DMS114 treated with DMSO at 0.1 percent for 48 hours (cell line): ENCODE measurements around the gene CCDC178.

Experiments used
- DNase-seq: peaks from one replicate; lab custom pipeline; 2025; ENCODE audit not compliant: unreplicated experiment; lab: John Stamatoyannopoulos, UW

CCDC178 gene

DNA sequence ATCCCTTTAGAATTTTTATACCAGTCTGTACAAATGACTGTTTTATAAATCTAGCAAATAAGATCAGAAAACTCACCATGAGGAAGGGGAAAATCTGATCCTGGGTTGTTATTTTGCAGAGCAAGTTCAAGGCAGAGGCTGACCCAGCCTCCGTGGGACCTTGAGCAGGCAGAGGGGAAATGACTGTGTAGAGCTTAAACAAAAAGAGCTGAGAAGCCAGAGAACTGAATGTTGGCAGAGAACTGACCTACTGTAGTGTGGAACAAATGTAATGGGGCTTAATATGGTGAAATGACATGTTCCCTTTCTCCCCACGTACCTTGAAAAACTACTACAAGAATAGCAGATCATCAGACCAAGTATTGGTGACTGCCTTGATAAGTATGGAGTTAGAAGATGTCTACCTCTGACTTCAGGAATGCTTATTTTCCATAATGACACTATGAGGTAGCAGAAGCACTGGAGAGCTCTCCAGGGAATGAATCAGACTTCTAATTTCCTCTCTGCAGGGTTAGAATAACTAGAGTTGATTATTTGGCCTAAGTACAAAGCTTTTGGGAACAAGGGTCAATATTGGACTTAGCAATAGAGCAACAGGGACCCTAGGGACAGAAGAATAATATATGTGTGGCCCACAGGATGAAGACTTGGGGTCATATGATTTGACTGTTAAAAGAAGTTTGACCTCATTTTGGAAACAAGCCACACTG is 304.4 kb downstream of the CCDC178 start:
- no peak for DNase-seq

DNA sequence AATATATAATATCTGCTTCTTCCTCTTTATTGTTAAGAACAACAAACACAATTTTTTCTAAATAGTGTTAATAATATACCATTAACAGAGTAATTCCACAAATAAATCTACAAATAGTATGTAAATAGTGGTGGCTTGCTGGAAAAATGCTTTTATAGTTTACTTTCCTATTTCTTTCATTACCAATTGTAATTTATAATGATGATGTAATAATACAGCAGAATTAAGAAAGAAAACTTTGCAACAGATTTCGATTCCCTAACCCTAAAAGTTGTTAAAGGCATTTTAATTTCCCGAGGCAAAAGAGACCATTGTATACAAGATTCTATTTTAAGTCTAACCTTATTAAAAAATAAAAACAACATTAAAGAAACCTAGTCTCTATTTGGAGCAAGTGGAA is 307.9 kb downstream of the CCDC178 start:
- DNase-seq = no peak

DNA sequence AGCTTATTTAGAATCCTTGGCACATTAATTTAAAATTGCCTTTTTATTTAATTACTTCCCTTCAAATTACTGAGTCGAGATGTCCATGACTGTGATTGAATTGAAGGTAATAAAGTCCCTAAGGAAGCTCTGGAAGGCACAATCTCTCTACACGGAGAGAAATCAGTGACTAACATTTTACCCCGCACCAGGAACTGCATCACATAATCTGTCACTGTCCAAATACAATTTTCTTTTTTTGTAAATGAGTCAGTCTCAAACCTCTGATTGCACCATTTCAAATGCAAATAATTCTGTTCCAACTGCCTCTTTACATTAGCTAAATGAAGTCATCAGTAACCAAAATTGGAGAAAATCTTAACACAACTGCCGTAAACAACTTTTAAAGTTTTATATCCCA is 311.9 kb downstream of the CCDC178 start:
- DNase-seq = no peak

DNA sequence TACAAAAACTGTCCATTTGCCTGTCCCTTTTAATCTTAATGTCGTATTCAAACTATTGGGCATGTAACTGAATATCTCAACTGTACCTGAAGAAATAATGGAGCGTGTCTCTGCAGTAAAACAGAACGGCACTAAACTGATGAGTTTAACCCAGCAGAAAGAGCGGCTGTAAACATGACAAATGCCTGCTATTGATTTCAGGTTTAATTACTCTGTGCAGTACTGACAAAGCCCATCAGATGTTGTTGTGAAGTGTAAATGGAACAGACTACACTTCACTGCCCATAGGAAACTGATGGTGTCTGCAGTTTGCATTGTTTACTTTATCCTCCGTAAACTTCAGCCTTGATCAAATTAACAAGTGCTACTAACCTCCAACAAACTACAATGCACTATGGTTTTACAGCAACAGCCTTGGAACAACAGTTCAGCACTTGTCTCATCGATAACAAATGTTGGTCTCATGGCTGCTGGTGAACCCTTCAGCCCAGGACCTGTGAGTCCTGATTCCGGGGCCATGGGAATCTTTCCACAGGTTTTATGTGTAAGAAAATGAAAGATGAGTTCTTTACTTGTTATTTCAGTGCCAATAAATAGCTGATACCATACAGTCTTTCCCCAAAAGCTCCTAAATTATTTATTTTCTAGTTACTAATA is 316.5 kb downstream of the CCDC178 start:
- DNase-seq = no peak

GRCh38 chr18:33116376-33116775 is 324.1 kb downstream of the CCDC178 start:
- DNase-seq = no peak

DNA sequence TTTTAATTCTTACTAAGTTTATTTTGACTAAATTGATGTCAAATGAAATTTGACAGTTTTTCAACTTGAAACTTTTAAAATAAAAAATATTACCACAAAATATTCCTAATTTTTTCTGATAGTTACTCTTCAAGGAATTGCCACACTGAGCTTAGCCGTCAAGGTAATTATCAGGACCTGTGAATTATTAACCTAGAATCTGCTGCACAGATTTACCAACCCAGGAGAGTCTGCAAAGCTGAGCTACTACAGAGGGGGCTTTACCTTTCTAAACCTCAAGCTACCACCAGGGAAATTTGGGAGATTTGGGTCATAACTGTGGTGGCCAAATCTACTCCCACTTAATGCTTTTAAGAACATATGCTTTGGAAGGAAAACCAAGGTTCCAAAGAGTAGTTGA is 324.6 kb downstream of the CCDC178 start:
- DNase-seq = no peak

- DNase-seq = no peak
Observed at GRCh38 chr18:33115476-33115875, 325.0 kb downstream of the CCDC178 start.

GRCh38 chr18:33114749-33115148 is 325.8 kb downstream of the CCDC178 start:
- no peak for DNase-seq

DNA sequence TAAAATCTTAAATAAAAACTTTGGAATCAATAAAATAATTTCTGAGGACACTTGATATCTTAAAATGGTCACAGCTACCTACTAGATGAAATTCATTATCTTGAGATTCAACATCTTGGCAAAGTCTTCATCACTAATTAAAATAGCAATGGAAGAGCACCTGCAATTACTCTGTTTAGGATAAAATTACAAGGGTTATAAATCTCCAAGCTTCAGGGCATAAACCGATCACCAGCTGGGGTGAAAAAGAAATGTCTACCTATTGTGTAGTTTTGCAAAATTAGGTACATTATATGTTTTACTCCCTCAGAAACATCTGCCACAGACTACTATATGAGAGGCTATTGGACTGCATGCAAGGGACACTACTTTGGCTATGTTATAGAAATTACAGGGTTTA is 327.1 kb downstream of the CCDC178 start:
- DNase-seq = no peak

DNA sequence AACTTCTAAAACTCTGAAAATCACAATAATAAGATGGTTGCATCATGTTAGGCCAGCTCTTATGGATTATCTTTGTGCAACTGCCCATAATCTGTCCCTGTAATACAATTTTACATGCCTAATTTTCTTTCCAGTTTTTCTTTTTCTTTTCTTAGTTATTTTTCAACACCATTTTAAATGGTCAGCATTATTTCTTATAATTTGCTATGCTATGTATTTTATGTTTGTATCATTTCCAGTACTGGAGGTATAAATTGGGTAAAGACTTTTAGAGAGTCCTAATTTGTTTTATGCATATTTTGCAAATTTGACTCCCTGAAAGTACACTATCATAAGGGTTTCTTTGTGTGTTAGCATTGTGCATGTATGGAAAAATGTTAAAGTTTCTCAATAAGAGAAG is 333.0 kb downstream of the CCDC178 start:
- no peak for DNase-seq

GRCh38 chr18:33101316-33101715 is 339.2 kb downstream of the CCDC178 start:
- DNase-seq = no peak

- no peak for DNase-seq
Observed at GRCh38 chr18:33099626-33100025, 340.9 kb downstream of the CCDC178 start.

DNA sequence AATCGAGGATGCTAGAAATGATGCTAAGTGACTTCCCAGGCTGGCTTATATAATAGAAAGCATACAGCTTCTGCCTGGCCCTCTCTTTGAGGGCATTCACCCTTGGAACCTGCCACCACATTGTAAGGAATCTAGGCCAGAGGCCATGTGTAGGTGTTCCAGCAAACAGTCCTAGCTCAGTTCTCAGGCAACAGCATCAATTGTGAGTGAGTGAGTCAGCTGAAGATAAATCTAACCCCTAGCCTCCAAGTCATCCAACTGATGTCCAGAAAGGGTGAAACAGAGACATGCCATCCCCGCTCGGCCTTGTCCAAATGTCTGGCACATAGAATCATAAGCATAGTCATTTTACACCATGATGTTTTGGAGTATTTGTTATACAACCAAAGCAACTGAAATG is 343.4 kb downstream of the CCDC178 start:
- no peak for DNase-seq

DNA sequence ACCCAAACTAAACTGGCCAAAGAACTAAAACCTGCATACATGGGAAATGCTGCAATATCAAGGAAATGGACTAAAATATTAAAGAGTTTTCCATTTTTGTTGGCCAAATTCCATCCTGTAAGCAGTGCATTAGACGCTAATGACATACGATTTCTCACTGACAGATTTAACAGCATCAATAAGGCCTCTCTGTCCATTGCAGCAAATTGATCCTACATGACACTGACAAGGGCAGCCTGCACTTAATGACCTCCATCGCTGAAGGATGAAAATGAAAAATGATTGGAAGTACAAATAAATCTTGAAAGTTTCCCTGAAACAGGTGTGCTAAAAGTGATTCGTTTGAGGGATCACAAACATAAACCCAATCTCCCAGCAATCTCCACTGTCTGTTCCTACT is 350.1 kb downstream of the CCDC178 start:
- no peak for DNase-seq

GRCh38 chr18:33076601-33077000 is 363.9 kb downstream of the CCDC178 start:
- DNase-seq = no peak

- no peak for DNase-seq
Observed at GRCh38 chr18:33074125-33074524, 366.4 kb downstream of the CCDC178 start.

DNA sequence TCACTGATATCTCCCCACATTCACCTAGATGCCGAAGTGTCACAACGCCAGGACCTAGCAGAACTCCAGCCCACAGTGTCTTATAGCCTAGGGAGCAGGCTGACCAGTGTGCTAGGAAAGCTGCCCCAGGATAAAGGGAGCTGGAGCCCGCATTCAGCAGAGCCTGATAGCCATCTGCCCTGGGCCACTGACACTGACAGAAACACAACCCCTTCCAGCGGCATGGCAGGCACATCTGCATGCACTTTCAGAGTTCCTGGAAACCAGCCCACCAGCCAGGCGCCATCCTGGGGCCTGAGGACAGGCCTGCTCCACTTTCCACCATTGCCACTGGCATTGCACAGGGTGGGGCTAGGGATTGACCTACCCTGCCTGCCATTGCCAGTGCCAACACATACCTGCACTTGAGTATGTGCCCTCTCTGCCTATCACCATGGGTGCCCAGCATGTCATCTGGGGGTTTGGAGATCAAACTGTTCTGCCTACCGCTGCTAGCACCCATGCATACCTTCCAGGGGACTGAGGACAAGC is 377.6 kb downstream of the CCDC178 start:
- no peak for DNase-seq

DNA sequence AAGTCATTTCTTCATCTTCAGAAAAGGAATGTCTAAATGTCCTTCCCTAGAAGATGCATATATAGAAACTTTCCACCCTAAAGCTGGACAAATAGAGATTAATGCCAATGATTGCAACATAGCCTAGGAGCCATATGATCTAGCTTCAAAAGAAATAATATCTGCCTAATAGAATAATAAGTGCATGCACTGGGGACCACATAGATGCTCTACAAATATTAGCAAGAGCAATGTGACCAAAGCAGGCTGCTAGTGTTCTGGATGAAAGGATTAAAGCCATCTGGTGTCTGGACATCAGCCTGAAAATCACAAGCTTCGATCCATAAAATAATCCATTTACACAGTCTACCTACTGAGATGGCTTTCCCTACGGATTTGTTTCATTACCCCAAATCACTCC is 387.6 kb downstream of the CCDC178 start:
- DNase-seq = no peak

GRCh38 chr18:33051407-33051806 is 389.1 kb downstream of the CCDC178 start:
- no peak for DNase-seq

DNA sequence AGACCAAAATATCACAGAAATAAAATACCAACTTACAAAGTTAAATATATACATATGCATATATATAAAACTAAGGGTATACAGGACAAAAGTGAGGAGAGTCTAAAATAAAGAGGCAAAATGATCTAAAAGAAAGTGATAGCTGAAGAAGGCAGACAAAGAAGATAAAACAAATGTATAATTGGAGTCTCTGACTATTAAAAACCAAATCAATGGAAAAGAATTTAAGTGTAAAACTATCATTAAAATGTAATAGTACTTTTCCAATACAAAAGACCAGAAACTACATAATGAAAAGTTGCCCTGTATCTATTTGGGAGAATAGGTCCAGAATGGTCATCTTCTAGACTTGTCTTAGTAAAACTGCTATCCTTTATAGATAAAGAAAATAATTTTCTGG is 400.3 kb downstream of the CCDC178 start:
- DNase-seq = no peak

- DNase-seq = no peak
Observed at GRCh38 chr18:33034945-33035344, 405.6 kb downstream of the CCDC178 start.

DNA sequence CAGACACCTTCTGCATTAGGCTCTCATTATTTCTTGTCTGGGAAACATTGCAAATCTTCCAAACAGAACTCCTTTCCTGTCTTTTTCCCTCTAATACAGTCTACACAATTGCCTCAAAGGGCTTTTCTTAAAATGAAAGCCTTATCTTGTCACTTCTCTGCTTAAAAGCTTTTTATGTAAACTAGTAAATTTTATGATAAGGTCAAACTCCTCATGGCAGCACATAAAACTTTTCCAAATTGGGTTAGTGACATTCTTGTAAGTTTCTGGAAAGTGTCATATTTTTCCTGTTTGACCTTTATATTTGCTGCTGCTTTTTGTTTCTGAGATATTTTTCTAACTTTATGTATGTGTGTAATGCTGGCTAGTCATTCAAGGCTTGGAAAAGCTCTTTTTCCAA is 406.3 kb downstream of the CCDC178 start:
- no peak for DNase-seq

GRCh38 chr18:33022370-33022769 is 418.2 kb downstream of the CCDC178 start:
- DNase-seq = no peak
